Panc1 (cell line): ENCODE measurements around the gene ZC2HC1B. TPM values are rescaled to one million over a fixed set of nuclear protein-coding genes. Genes with fewer than 3 reads are reported as not detected.
"Not testable (repeated sequence)": the region's sequence is repeated elsewhere in the genome, so short reads cannot be mapped to it uniquely, and the experiment has no call there.

Source experiments
- ATAC-seq: fragments of 200-7000 bp; cut with Tn5 transposase; 2 replicates; pipeline ENCODE4 v1.9.1; 2020; ENCODE audit warnings: mild to moderate bottlenecking, moderate library complexity
- BruUV-seq: library from RNA; stranded (reverse); fragments of 400-500 nt; replicated peaks from 2 replicates; lab custom pipeline; 2021; lab: Mats Ljungman, UMichigan
- CTCF ChIA-PET: fragments of 300-600 bp; sonication (Branson Sonifier 250); formaldehyde crosslinking; loops from one replicate; lab custom pipeline; 2022; ENCODE audit warnings: antibody characterized with exemption; lab: Charles Lee
- POLR2A ChIA-PET: fragments of 300-600 bp; sonication (Branson Sonifier 250); formaldehyde crosslinking; loops from one replicate; lab custom pipeline; 2022; ENCODE audit warnings: antibody characterized with exemption; lab: Charles Lee
- DNase-seq: peaks from one replicate; pipeline ENCODE4 v3.0.0-alpha.2; 2010; ENCODE audit warnings: low read depth, low spot score
- H3K27ac ChIP-seq: 2 replicates; pipeline ENCODE4 v1.5.1; 2011; ENCODE audit warnings: mild to moderate bottlenecking, low read length, inconsistent platforms
- H3K27me3 ChIP-seq: fragments of 200-500 bp; sonication (Bioruptor generic); 2 replicates; pipeline ENCODE4 v1.6.0; 2014; ENCODE audit warnings: low read length, inconsistent platforms; ENCODE audit not compliant: control insufficient read depth, insufficient read depth
- H3K36me3 ChIP-seq: fragments of 200-500 bp; sonication (Bioruptor generic); 2 replicates; pipeline ENCODE4 v1.5.1; 2014; ENCODE audit warnings: inconsistent platforms, mild to moderate bottlenecking, low read length, moderate library complexity; ENCODE audit not compliant: control insufficient read depth, insufficient read depth
- H3K4me1 ChIP-seq: 2 replicates; pipeline ENCODE4 v1.5.1; 2011; ENCODE audit warnings: inconsistent platforms, mild to moderate bottlenecking, low read length, moderate library complexity; ENCODE audit not compliant: control insufficient read depth, insufficient read depth
- H3K4me3 ChIP-seq, 2 experiments: 2 replicates each; pipeline ENCODE4 v1.5.1; 2011 to 2012; ENCODE audit warnings: low read depth in 2 of 2, low read length in 2 of 2, mild to moderate bottlenecking in 2 of 2, inconsistent platforms in 1 of 2, moderate library complexity in 1 of 2
- H3K9me3 ChIP-seq: fragments of 200-500 bp; sonication (Bioruptor generic); 2 replicates; pipeline ENCODE4 v1.5.1; 2014; ENCODE audit warnings: low read depth, mild to moderate bottlenecking, inconsistent platforms, low read length, moderate library complexity; ENCODE audit not compliant: control insufficient read depth, insufficient read depth
- CTCF ChIP-seq: fragments of 450-650 bp; IDR thresholded peaks from 2 replicates; pipeline ENCODE4 v1.5.1; 2017; ENCODE audit warnings: mild to moderate bottlenecking
- POLR2AphosphoS5 ChIP-seq: IDR thresholded peaks from 2 replicates; pipeline ENCODE4 v1.6.1; 2012; ENCODE audit warnings: mild to moderate bottlenecking, low read depth, low read length, moderate library complexity
- REST ChIP-seq, 2 experiments: IDR thresholded peaks; 2 replicates each; pipeline ENCODE4 v1.6.1; 2011 to 2012; ENCODE audit warnings: low read depth in 2 of 2, control low read depth in 1 of 2, low read length in 1 of 2, mild to moderate bottlenecking in 1 of 2, moderate library complexity in 1 of 2; ENCODE audit not compliant: insufficient read depth in 1 of 2
- SIN3A ChIP-seq: IDR thresholded peaks from 2 replicates; pipeline ENCODE4 v1.6.1; 2012; ENCODE audit warnings: low read depth, mild to moderate bottlenecking, low read length, moderate library complexity, borderline replicate concordance; ENCODE audit not compliant: insufficient read depth
- TCF7L2 ChIP-seq: IDR thresholded peaks from 2 replicates; pipeline ENCODE4 v1.6.1; 2011; ENCODE audit warnings: mild to moderate bottlenecking, low read depth, low read length, inconsistent platforms
- in situ Hi-C: cut with HindIII; loops from 2 replicates; pipeline ENCODE4 v1.10.0; 2016; ENCODE audit warnings: low sequenced_read_pairs, low pct_unique_long_range_greater_than_20kb
- intact Hi-C: fragments of 100-400 bp; cut with micrococcal nuclease; formaldehyde crosslinking; loops from one replicate; pipeline ENCODE4 v1.10.0; 2022; ENCODE audit not compliant: unreplicated experiment
- total RNA-seq: library from RNA; stranded (reverse); gene quantifications from one replicate; pipeline ENCODE4 v1.2.1, GENCODE V29; 2021; ENCODE audit not compliant: unreplicated experiment

ZC2HC1B gene
- total RNA-seq, 1 experiment from 2014 or later, result not detected

- ATAC-seq, result no peak
- ChIA-PET CTCF (no interaction called here), POLR2A (interaction anchor here (0.6 kb wide), 1 partner anchor 11 kb away, joined by 3 read pairs; no protein-coding TSS in a partner anchor)
- no TSS peak for BruUV-seq
- H3K9me3 ChIP-seq, result no peaks in the 10 kb centered on the region
- no peak for DNase-seq
- no peaks in the 10 kb centered on the region for H3K4me1 ChIP-seq
- H3K36me3 ChIP-seq, result no peaks in the 10 kb centered on the region
- intact Hi-C loops, result no loop called here
- no peak overlapping the region for H3K27ac ChIP-seq
- in situ Hi-C loops, result no loop called here
- TF ChIP-seq SIN3A, result no peak
- TF ChIP-seq TCF7L2, result no peak
- no peak for TF ChIP-seq CTCF
- no peak for TF ChIP-seq POLR2AphosphoS5
- TF ChIP-seq REST (IDR thresholded peaks at IDR 0.05; ENCODE audit: insufficient read depth in 1 of 2, low read depth in 2 of 2, low read length in 1 of 2), result no peak
- H3K4me3 ChIP-seq, result no peak overlapping the region
- H3K27me3 ChIP-seq, result no peaks in the 10 kb centered on the region
Observed at GRCh38 chr6:143912671-143913070, 48.4 kb downstream of the ZC2HC1B start.

GRCh38 chr6:143917026-143917425 is 52.8 kb downstream of the ZC2HC1B start:
- H3K27ac ChIP-seq, intact Hi-C loops, BruUV-seq, H3K9me3 ChIP-seq, H3K27me3 ChIP-seq, H3K4me1 ChIP-seq, POLR2A ChIA-PET, CTCF ChIA-PET, H3K36me3 ChIP-seq, in situ Hi-C loops, ATAC-seq, H3K4me3 ChIP-seq, DNase-seq: not testable (repeated sequence)

GRCh38 chr6:143928853-143929252 is 64.6 kb downstream of the ZC2HC1B start:
- BruUV-seq, result no TSS peak
- Histone ChIP-seq H3K4me1 (no peaks in the 10 kb centered on the region), H3K36me3 (no peaks in the 10 kb centered on the region), H3K4me3 (no peak overlapping the region), H3K27me3 (no peaks in the 10 kb centered on the region), H3K27ac (no peak overlapping the region), H3K9me3 (no peaks in the 10 kb centered on the region)
- POLR2A ChIA-PET, result no interaction called here
- ATAC-seq (no peak), DNase-seq (no peak)
- in situ Hi-C loops, result no loop called here
- TF ChIP-seq TCF7L2 (no peak), REST (IDR thresholded peaks at IDR 0.05; ENCODE audit: insufficient read depth in 1 of 2, low read depth in 2 of 2, low read length in 1 of 2) (no peak), SIN3A (no peak), POLR2AphosphoS5 (no peak), CTCF (no peak)
- CTCF ChIA-PET, result no interaction called here
- intact Hi-C loops, result no loop called here
